Mucosa of rectum (tissue), 2 donors: ENCODE data around the gene SH3RF3.
"Not testable (repeated sequence)": the region's sequence is repeated elsewhere in the genome, so short reads cannot be mapped to it uniquely, and the experiment has no call there.

Experiments used
- H3K27ac ChIP-seq, 2 donors: one replicate each; pipeline ENCODE4 v1.7.0; 2013; ENCODE audit warnings: inconsistent platforms in 2 of 2, low read depth in 2 of 2, low read length in 2 of 2
- H3K27me3 ChIP-seq, 2 donors: one replicate each; pipeline ENCODE4 v1.7.0; 2013; ENCODE audit warnings: low read length in 2 of 2; ENCODE audit not compliant: control insufficient read depth in 2 of 2, insufficient read depth in 2 of 2
- H3K36me3 ChIP-seq, 2 donors: one replicate each; pipeline ENCODE4 v1.7.0; 2013; ENCODE audit warnings: low read length in 2 of 2; ENCODE audit not compliant: control insufficient read depth in 2 of 2, insufficient read depth in 2 of 2
- H3K4me1 ChIP-seq, 2 donors: one replicate each; pipeline ENCODE4 v1.7.0; 2013; ENCODE audit warnings: low read length in 2 of 2, mild to moderate bottlenecking in 1 of 2; ENCODE audit not compliant: control insufficient read depth in 2 of 2, insufficient read depth in 2 of 2
- H3K4me3 ChIP-seq, 2 donors: one replicate each; pipeline ENCODE4 v1.7.0; 2013; ENCODE audit warnings: low read length in 2 of 2
- H3K9ac ChIP-seq, 2 donors: one replicate each; pipeline ENCODE4 v1.7.0; 2013; ENCODE audit warnings: low read length in 2 of 2, low read depth in 1 of 2, mild to moderate bottlenecking in 1 of 2
- H3K9me3 ChIP-seq, 2 donors: one replicate each; pipeline ENCODE4 v1.7.0; 2013; ENCODE audit warnings: low read length in 2 of 2; ENCODE audit not compliant: control insufficient read depth in 2 of 2
- donor health status: healthy.
- donor health status: Normal muscosa, but diverticular disease.

SH3RF3 gene

GRCh38 chr2:109117181-109117580 is 11.8 kb upstream of the SH3RF3 start:
- not testable (repeated sequence) for H3K4me3 ChIP-seq, H3K9me3 ChIP-seq, H3K27me3 ChIP-seq, H3K36me3 ChIP-seq, H3K4me1 ChIP-seq, H3K27ac ChIP-seq, H3K9ac ChIP-seq

DNA sequence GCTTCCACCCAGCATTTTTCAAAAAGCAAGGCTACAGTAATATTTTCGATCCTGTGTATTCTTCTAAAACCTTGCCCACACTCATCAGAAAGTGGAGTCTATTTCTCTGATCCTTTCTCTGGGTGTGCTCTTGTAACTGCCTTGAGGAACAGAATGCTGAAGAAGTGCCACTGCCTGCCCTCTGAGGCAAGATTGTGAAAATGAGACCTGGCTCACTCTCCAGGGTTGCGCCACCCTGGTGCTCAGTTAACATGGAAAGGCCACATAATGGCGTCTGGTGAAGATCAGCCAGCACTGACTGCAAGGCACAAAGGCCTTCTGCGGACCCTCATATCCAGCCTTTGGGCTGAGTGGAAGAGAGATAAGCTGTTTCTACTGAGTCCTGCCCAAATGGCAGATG is 11.2 kb upstream of the SH3RF3 start:
- H3K36me3 ChIP-seq, result no peaks in the 10 kb centered on the region
- H3K4me3 ChIP-seq, result no peak overlapping the region

GRCh38 chr2:109118321-109118720 is 10.7 kb upstream of the SH3RF3 start:
- no peak overlapping the region for H3K4me3 ChIP-seq
- H3K36me3 ChIP-seq, result no peaks in the 10 kb centered on the region
- no peaks in the 10 kb centered on the region for H3K4me1 ChIP-seq
- no peak overlapping the region for H3K9ac ChIP-seq
- peaks cover 0 to 2% of the 10 kb centered on the region in 2 donors for H3K27me3 ChIP-seq
- no peak overlapping the region for H3K27ac ChIP-seq
- no peaks in the 10 kb centered on the region for H3K9me3 ChIP-seq

More for the DNA sequence above, 11.2 kb upstream of the SH3RF3 start:
- H3K27ac ChIP-seq, result no peak overlapping the region
- H3K9ac ChIP-seq, result no peak overlapping the region
- peaks cover 0 to 2% of the 10 kb centered on the region in 2 donors for H3K27me3 ChIP-seq
- no peaks in the 10 kb centered on the region for H3K9me3 ChIP-seq
- H3K4me1 ChIP-seq, result no peaks in the 10 kb centered on the region

DNA sequence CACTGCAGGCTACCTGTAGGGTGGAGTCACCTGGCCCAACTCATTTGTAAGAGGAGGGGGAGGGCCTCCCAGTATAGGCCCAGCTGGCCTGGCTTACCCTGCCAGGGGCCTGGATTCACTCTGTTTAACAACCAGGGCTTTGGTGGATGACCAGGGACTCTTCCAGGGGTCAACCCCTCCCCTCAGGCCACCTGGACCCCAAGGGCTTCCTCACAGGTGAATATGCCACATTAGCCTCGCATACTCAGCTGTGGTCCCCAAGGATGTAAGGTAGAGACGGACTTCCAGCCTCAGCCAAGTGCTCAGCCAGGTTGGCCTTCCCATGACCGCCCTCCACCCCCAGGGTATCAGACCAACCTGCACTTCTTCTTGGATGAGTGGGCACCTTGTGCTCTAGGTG is 8.8 kb upstream of the SH3RF3 start:
- Histone ChIP-seq H3K9ac (no peak overlapping the region), H3K4me3 (no peak overlapping the region), H3K27me3 (peaks cover 0 to 2% of the 10 kb centered on the region in 2 donors), H3K36me3 (no peaks in the 10 kb centered on the region), H3K4me1 (no peaks in the 10 kb centered on the region), H3K27ac (no peak overlapping the region), H3K9me3 (no peaks in the 10 kb centered on the region)

GRCh38 chr2:109120686-109121085 is 8.3 kb upstream of the SH3RF3 start:
- H3K27ac ChIP-seq, H3K9ac ChIP-seq, H3K4me3 ChIP-seq, H3K36me3 ChIP-seq, H3K9me3 ChIP-seq, H3K4me1 ChIP-seq, H3K27me3 ChIP-seq: not testable (repeated sequence)

DNA sequence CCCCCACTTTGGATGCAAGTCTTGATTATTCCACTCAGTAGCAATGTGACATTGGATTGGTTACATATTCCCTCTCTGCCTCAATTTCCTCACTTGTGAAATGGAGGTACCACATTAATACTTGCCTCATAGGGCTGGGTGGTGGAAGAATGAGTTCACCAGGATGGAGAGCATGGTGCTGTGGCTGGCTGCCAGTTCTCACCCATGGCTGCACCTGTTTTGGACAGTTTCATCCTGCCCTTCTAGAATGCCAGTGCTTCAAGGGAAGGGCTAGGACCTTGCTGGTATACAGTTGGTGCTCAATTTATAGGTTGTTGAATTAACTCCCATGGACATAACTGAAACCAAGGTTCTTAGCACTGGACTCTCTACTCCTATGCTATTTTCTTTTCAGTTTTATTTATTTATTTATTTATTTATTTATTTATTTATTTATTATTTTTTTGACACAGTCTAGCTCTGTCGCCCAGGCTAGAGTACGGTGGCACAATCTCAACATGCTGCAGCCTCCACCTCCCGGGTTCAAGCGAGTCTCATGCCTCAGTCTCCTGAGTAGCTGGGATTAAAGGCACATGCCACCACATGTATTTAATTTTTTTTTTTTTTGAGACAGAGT is 5.3 kb upstream of the SH3RF3 start:
- peaks cover 3 to 11% of the 10 kb centered on the region in 2 donors for H3K27me3 ChIP-seq
- no peaks in the 10 kb centered on the region for H3K36me3 ChIP-seq
- H3K9me3 ChIP-seq, result no peaks in the 10 kb centered on the region
- H3K4me3 ChIP-seq, result no peak overlapping the region
- H3K4me1 ChIP-seq, result peaks cover 5 to 6% of the 10 kb centered on the region in 2 donors
- no peak overlapping the region for H3K9ac ChIP-seq
- H3K27ac ChIP-seq, result no peak overlapping the region

DNA sequence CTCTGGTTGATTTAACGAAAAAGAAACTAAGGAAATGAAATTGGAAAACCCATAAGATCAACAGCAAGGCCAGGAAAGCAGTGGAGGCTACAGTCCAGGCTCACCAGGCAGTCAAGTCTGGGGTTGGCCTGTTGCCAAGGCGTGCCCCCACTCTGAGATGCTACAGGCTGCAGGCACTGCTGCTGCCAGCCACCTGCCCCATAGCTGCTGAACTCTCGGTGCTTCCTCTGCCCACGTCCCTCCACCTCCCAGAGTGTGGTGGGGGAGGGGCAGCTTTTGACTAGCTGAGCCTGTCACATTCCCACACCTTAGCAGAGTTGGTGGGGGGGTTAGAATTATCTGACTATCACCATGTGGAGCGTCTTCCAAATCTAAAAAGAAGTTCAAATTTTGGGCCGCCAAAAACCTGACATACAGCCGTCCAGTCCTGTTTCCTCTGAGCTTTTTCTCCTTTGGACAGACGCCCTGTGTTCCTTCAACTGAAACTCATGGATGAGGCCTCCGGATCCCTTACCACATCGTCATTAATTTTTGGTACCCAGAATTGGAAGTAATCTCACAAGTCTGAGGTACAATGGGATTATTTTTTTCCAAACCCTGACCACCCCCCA is 3.9 kb upstream of the SH3RF3 start:
- H3K36me3 ChIP-seq, result no peaks in the 10 kb centered on the region
- no peak overlapping the region for H3K27ac ChIP-seq
- peaks cover 7 to 21% of the 10 kb centered on the region in 2 donors for H3K27me3 ChIP-seq
- H3K9me3 ChIP-seq, result no peaks in the 10 kb centered on the region
- peaks cover 8% of the 10 kb centered on the region in 2 donors for H3K4me1 ChIP-seq
- H3K9ac ChIP-seq, result no peak overlapping the region
- H3K4me3 ChIP-seq, result no peak overlapping the region

GRCh38 chr2:109125593-109126500 is 3.2 kb upstream of the SH3RF3 start:
- Histone ChIP-seq H3K4me3 (no peak overlapping the region), H3K27me3 (peaks cover 11 to 26% of the 10 kb centered on the region in 2 donors), H3K27ac (peak overlapping the region; percentile 0 to 28), H3K9ac (no peak overlapping the region), H3K4me1 (peaks cover 8 to 10% of the 10 kb centered on the region in 2 donors), H3K36me3 (no peaks in the 10 kb centered on the region), H3K9me3 (no peaks in the 10 kb centered on the region)

GRCh38 chr2:109126501-109126860 is 2.5 kb upstream of the SH3RF3 start:
- peak overlapping the region; percentile 0 to 28 for H3K27ac ChIP-seq
- H3K36me3 ChIP-seq, result no peaks in the 10 kb centered on the region
- no peak overlapping the region for H3K9ac ChIP-seq
- peaks cover 8 to 10% of the 10 kb centered on the region in 2 donors for H3K4me1 ChIP-seq
- H3K4me3 ChIP-seq, result no peak overlapping the region
- peaks cover 11 to 26% of the 10 kb centered on the region in 2 donors for H3K27me3 ChIP-seq
- no peaks in the 10 kb centered on the region for H3K9me3 ChIP-seq

DNA sequence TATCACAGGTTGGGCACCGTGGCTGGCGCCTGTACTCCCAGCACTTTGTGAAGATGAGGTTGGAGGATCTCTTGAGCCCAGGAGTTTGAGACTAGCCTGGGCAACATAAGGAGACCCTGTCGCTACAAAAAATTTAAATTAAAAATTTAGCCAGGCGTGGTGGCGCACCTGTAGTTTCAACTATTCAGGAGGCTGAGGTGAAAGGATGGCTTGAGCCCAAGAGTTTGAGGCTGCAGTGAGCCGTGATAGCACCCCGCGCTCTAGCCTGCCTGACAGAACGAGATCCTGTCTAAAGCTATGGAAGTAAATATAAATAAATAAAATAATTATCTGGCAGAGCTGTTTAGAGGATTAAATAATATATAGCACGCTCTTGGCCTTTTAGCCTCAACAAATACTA is 1.4 kb upstream of the SH3RF3 start:
- no peak overlapping the region for H3K27ac ChIP-seq
- peak overlapping the region in 1 of 2 donors; percentile 59 for H3K4me3 ChIP-seq
- no peak overlapping the region for H3K9ac ChIP-seq
- no peaks in the 10 kb centered on the region for H3K36me3 ChIP-seq
- no peaks in the 10 kb centered on the region for H3K9me3 ChIP-seq
- peaks cover 8 to 10% of the 10 kb centered on the region in 2 donors for H3K4me1 ChIP-seq
- peaks cover 11 to 26% of the 10 kb centered on the region in 2 donors for H3K27me3 ChIP-seq
